PC-9 (cell line): ENCODE measurements around the gene TSR3.

Experiments
- EZH2 ChIP-seq: fragments of 200-600 bp; sonication (generic); IDR thresholded peaks from 2 replicates; pipeline ENCODE4 v1.8.0; 2017; ENCODE audit warnings: antibody characterized with exemption, low read depth
- TF ChIP-seq, protein P1 (sequence below): fragments of 200-600 bp; sonication (generic); conservative IDR thresholded peaks from 2 replicates; pipeline ENCODE4 v1.6.1; 2017; ENCODE audit warnings: mixed run types, antibody characterized with exemption, mild to moderate bottlenecking, moderate library complexity

DNA sequence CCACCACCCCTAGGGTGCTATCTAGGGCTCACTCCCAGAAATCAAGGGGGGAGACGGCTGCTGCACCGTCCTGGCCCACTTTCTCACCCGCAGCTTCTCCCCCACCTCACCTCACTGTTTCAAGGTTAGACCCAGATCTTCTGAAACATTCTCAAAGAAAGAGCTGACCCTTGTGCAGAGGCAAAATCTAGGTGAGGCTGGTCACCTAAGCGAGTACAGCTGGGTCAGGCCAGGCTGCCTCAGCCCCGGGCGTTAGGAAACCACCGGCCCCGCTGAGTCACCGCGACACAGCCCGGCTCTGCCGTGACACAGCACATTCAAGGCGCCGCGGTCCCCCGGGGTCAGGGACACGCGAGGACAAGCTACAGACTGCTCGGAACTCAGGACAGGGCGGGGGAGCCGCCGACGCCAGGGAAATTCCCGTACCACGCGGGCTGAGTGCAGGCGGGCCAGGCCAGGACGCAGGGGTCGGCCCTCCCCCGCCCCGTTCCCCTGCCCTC is 27.2 kb upstream of the TSR3 start:
- TF ChIP-seq, protein P1, sequence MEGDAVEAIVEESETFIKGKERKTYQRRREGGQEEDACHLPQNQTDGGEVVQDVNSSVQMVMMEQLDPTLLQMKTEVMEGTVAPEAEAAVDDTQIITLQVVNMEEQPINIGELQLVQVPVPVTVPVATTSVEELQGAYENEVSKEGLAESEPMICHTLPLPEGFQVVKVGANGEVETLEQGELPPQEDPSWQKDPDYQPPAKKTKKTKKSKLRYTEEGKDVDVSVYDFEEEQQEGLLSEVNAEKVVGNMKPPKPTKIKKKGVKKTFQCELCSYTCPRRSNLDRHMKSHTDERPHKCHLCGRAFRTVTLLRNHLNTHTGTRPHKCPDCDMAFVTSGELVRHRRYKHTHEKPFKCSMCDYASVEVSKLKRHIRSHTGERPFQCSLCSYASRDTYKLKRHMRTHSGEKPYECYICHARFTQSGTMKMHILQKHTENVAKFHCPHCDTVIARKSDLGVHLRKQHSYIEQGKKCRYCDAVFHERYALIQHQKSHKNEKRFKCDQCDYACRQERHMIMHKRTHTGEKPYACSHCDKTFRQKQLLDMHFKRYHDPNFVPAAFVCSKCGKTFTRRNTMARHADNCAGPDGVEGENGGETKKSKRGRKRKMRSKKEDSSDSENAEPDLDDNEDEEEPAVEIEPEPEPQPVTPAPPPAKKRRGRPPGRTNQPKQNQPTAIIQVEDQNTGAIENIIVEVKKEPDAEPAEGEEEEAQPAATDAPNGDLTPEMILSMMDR: no peak
- no peak for TF ChIP-seq EZH2
